Lower leg skin (tissue), 3 donors: ENCODE data around the gene CD14.

ENCODE experiments used
- CTCF ChIP-seq, 3 donors: fragments of 450-650 bp; IDR thresholded peaks; one replicate each; pipeline ENCODE4 v1.5.1; 2016; ENCODE audit warnings: antibody characterized with exemption in 3 of 3, mild to moderate bottlenecking in 3 of 3, moderate library complexity in 2 of 3
- POLR2A ChIP-seq, 2 donors: fragments of 450-650 bp; IDR thresholded peaks; one replicate each; pipeline ENCODE4 v1.6.1; 2016 to 2017; ENCODE audit warnings: antibody characterized with exemption in 2 of 2, mild to moderate bottlenecking in 1 of 2, moderate library complexity in 1 of 2

- no peak for TF ChIP-seq CTCF (IDR thresholded peaks at IDR 0.05)
- no peak for TF ChIP-seq POLR2A (IDR thresholded peaks at IDR 0.05)
Measured at GRCh38 chr5:140631036-140631417, 1.9 kb downstream of the CD14 start.
